K562 (cell line): ENCODE measurements around the gene ARF1. TPM values are rescaled to one million over a fixed set of nuclear protein-coding genes. Genes with fewer than 3 reads are reported as not detected.

Experiments
- ARID4B ChIP-seq: sonication (generic); formaldehyde crosslinking; IDR thresholded peaks from 2 replicates; pipeline ENCODE4 v1.8.0; 2022; ENCODE audit warnings: mild to moderate bottlenecking, missing genetic modification reagents
- BHLHE40 ChIP-seq: IDR thresholded peaks from 2 replicates; pipeline ENCODE4 v1.6.1; 2011; ENCODE audit warnings: low read length, improper control_type of control experiment
- CBFA2T2 ChIP-seq: fragments of 450-650 bp; conservative IDR thresholded peaks from 2 replicates; pipeline ENCODE4 v1.6.1; 2017; ENCODE audit warnings: mild to moderate bottlenecking
- DLX4 ChIP-seq: fragments of 250-450 bp; sonication (Bioruptor Pico); IDR thresholded peaks from 2 replicates; pipeline ENCODE4 v1.6.1; 2021; ENCODE audit warnings: mild to moderate bottlenecking
- HOMEZ ChIP-seq: fragments of 250-450 bp; sonication (Bioruptor Pico); IDR thresholded peaks from 2 replicates; pipeline ENCODE4 v1.4.0; 2020; ENCODE audit warnings: mild to moderate bottlenecking, moderate library complexity
- KLF10 ChIP-seq: fragments of 250-450 bp; sonication (Bioruptor Pico); IDR thresholded peaks from 2 replicates; pipeline ENCODE4 v1.6.1; 2021; ENCODE audit warnings: matching md5 sums
- MYBL2 ChIP-seq, 2 experiments: fragments of 450-650 bp in 1 of 2; sonication (generic) in 1 of 2; formaldehyde crosslinking in 1 of 2; IDR thresholded peaks; 2 replicates each; pipeline versions ENCODE4 v1.6.1 to v1.8.1; 2017 to 2022; ENCODE audit warnings: borderline replicate concordance in 1 of 2, inconsistent platforms in 1 of 2, low read depth in 1 of 2, mild to moderate bottlenecking in 1 of 2, missing genetic modification reagents in 1 of 2, moderate library complexity in 1 of 2
- POLR2AphosphoS2 ChIP-seq: IDR thresholded peaks from 2 replicates; pipeline ENCODE4 v1.6.1; 2012; ENCODE audit warnings: low read length, improper control_type of control experiment
- POLR2AphosphoS5 ChIP-seq: IDR thresholded peaks from 2 replicates; pipeline ENCODE4 v1.6.1; 2011; ENCODE audit warnings: mild to moderate bottlenecking, low read depth, low read length, moderate library complexity; ENCODE audit not compliant: control insufficient read depth, insufficient read depth
- PURB ChIP-seq: sonication (generic); formaldehyde crosslinking; IDR thresholded peaks from 2 replicates; pipeline ENCODE4 v1.9.0; 2021; ENCODE audit warnings: low read depth, mild to moderate bottlenecking, missing genetic modification reagents
- RBFOX2 ChIP-seq: fragments of 200-400 bp; formaldehyde crosslinking; IDR thresholded peaks from 2 replicates; pipeline ENCODE4 v1.6.1; 2017; ENCODE audit warnings: low read depth, mild to moderate bottlenecking, low read length, moderate library complexity
- RUNX1 ChIP-seq: sonication (generic); IDR thresholded peaks from 2 replicates; pipeline ENCODE4 v1.6.1; 2016; ENCODE audit warnings: antibody characterized with exemption, low read depth
- SMAD2 ChIP-seq: fragments of 150-350 bp; IDR thresholded peaks from 2 replicates; pipeline ENCODE4 v1.6.1; 2014; ENCODE audit warnings: low read depth, mild to moderate bottlenecking, low read length
- SRSF7 ChIP-seq: fragments of 200-400 bp; formaldehyde crosslinking; optimal IDR thresholded peaks from 2 replicates; pipeline ENCODE3; 2017; ENCODE audit warnings: mild to moderate bottlenecking, low read depth, low read length
- SRSF9 ChIP-seq: fragments of 200-400 bp; formaldehyde crosslinking; IDR thresholded peaks from 2 replicates; pipeline ENCODE4 v1.6.1; 2017; ENCODE audit warnings: low read depth, low read length, borderline replicate concordance
- ZNF324 ChIP-seq: fragments of 250-450 bp; sonication (Bioruptor Pico); IDR thresholded peaks from 2 replicates; pipeline ENCODE4 v1.4.0; 2020; ENCODE audit warnings: mild to moderate bottlenecking
- ZNF408 ChIP-seq: fragments of 250-450 bp; sonication (Bioruptor Pico); IDR thresholded peaks from 2 replicates; pipeline ENCODE4 v1.4.0; 2020; ENCODE audit warnings: low read depth, mild to moderate bottlenecking, moderate library complexity
- polyA plus RNA-seq, 8 experiments: library from polyadenylated mRNA; depleted of rRNA in 4 of 8; stranded (reverse) in 5 of 8; unstranded in 3 of 8; fragments of >200 nt; fragmentation: Nextera tagmentation in 2 of 8; fragmentation: Illumina TruSeq in 1 of 8; extraction: Ambion mirVana in 2 of 8; extraction: Trizol in 1 of 8; gene quantifications; 2 replicates each; pipeline versions ENCODE4 v1.2.1 to v1.2.3, GENCODE V29; 2011 to 2014; ENCODE audit warnings: inconsistent platforms in 1 of 8, missing spikeins in 1 of 8
- total RNA-seq, 7 experiments: library from RNA; depleted of rRNA in 6 of 7; stranded (reverse); fragments of >200 nt in 6 of 7; fragmentation: Illumina TruSeq in 2 of 7; extraction: Trizol in 2 of 7; gene quantifications; 2 replicates each; pipeline versions ENCODE4 v1.2.1 to v1.2.3, GENCODE V29; 2011 to 2021; ENCODE audit warnings: low replicate concordance in 1 of 7
- TF ChIP-seq, protein P1 (sequence below): fragments of 250-450 bp; sonication (Bioruptor Pico); IDR thresholded peaks from 2 replicates; pipeline ENCODE4 v1.5.0; 2021; ENCODE audit warnings: mild to moderate bottlenecking, moderate library complexity

The ARF1 gene
- total and polyA plus RNA-seq, 9 of the 15 experiments (the other 6 are each of a cell fraction or from before 2014, with no cell fraction given), result 69.8 to 593 (median 325) TPM

DNA sequence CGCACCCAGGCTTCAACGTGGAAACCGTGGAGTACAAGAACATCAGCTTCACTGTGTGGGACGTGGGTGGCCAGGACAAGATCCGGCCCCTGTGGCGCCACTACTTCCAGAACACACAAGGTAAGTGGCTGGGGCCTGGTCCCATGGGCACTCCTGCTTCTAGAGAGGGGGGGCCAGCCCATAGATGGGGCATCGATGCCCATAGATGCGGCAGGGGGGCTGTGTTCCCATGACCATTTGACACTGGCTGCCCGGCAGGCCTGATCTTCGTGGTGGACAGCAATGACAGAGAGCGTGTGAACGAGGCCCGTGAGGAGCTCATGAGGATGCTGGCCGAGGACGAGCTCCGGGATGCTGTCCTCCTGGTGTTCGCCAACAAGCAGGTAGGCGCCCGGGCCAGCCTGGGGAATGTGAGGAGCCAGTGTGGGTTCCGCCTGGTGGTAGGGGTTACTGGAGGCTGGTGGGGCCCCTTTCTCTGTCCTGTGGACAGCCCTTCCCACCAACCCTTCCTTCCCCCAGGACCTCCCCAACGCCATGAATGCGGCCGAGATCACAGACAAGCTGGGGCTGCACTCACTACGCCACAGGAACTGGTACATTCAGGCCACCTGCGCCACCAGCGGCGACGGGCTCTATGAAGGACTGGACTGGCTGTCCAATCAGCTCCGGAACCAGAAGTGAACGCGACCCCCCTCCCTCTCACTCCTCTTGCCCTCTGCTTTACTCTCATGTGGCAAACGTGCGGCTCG, 15.0 kb downstream of the ARF1 start (continued):
- TF ChIP-seq POLR2AphosphoS5 (0 out of 2 replicates have a peak, but pooled peaks have one; percentile 11), KLF10 (no peak), ARID4B (CRISPR knock-in tag) (peak; percentile 38; the same call in 1 of the 2 replicates), CBFA2T2 (no peak), SRSF7 (no peak), DLX4 (no peak), SMAD2 (no peak), ZNF324 (no peak), PURB (CRISPR knock-in tag) (no peak), POLR2AphosphoS2 (no peak), RBFOX2 (peak; percentile 38; the same call in 1 of the 2 replicates), HOMEZ (CRISPR knock-in tag) (no peak), ZNF408 (CRISPR knock-in tag) (no peak), SRSF9 (no peak), RUNX1 (no peak), MYBL2 (IDR thresholded peaks at IDR 0.05; ENCODE audit: low read depth) (no peak), MYBL2 (CRISPR knock-in tag; IDR thresholded peaks at IDR 0.05; ENCODE audit: borderline replicate concordance) (no peak), BHLHE40 (no peak)
- TF ChIP-seq, protein P1, sequence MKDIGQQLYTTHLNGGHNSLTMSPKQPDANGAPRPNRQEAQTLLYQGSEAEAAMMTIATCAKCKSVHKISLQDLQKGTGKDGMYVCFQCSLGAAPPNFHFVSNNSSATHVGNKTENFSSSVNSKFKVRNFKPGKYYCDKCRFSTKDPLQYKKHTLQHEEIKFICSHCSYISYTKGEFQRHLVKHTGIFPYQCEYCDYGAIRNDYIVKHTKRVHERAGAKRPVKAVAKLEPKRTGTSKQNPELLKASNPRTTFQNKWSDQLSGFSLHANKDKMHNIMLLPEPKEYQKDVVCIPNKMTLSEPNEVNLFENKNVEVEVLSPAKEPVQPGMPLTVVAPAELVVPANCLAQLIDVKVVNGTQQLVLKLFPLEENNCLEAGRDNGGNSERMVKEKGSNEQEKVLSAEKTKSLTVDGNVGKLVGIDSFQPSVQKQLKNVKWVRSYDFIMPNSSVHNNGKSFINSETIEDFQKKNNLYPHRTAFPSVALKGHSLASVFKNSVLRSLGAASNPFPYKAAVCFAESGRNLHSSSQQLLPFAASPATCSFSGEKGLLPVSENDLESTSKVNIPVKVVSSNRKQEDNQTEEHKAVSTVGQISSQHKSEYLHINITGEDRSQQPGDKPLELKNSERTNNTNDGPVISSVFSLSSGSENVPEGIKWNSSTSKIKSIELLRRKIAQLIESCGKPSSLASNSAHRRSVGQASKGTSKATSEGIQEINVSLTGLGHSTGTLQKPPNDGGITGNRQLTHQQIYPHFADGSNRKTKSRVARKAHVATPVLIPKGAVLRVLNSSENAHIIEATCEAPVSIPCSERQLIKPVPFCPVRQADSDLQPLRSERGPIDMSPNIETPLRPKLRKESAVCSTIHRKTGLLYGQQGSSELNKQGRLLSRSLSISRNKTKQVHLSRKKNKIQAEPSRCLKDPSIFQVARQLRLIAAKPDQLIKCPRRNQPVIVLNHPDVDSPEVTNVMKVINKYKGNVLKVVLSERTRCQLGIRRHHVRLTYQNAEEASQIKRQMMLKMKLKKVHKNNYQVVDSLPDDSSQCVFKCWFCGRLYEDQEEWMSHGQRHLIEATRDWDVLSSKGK, result no peak
